ENCODE measurements around the gene IGF2BP2. TPM values are rescaled to one million over a fixed set of nuclear protein-coding genes. Genes with fewer than 3 reads are reported as not detected.

IGF2BP2 gene
- total and polyA plus RNA-seq, 4 donors: 0.18 to 17.5 (median 6.1) TPM

DNA sequence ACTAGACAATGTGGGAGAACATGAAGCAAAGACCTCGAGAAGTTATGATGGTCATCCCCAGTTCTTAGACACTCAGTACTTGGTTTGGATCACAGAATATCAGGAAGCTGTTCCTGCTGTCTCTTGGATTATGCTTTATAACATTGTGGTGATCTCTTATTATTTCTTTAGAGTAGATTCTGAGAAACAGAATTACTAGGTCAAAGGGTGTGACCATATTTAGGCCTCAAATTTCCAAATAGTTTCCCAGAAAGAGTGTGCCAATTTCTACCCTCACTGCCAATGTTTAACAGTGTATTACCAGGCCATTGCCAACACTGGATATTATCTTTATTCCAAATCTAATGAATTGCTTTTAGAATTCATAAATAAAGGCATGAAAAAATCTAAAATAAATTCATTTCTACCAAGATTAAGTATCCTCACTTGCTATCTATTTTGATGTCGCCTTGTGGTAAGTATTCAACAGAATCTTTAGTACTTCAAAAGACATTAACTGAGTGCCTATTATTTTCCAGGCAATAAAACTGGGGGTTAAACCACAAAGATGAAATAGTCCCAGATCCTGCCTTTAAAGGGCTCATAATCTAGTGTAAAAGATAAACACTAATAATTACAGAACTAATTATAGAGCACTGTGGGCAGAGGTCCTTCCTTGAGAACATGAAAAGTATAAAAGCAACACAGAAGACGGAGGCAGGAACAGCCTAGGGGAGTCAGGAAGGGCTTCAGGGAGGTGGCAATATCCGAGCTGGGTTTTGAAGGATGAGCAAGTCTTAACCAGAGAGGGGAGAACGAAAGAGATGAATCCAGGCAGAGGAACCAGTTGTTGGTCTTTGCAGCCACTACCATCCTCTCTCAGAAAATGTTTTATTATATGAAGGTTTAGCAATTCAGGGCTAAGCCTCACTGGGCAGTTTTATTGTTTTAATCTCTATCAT, 86.8 kb downstream of the IGF2BP2 start:
- Histone ChIP-seq H3K27me3 (ENCODE audit: control insufficient read depth in 1 of 2, insufficient read depth in 2 of 2, low read length in 1 of 2) (no peaks in the 10 kb centered on the region), H3K9me3 (ENCODE audit: control insufficient read depth, low read length) (no peaks in the 10 kb centered on the region), H3K36me3 (ENCODE audit: control insufficient read depth in 1 of 2, insufficient read depth in 2 of 2, low read length in 1 of 2) (no peaks in the 10 kb centered on the region), H3K27ac (ENCODE audit: low read depth in 1 of 2, low read length in 2 of 2) (no peak overlapping the region), H3K4me1 (ENCODE audit: control insufficient read depth in 1 of 2, insufficient read depth in 2 of 2, low read length in 2 of 2) (no peaks in the 10 kb centered on the region), H3K4me3 (ENCODE audit: low read length in 2 of 2) (no peak overlapping the region)
- intact Hi-C loops (cut with DNase I): no loop called here
- DNase-seq (no peak), ATAC-seq (ENCODE audit: low FRiP score) (no peak)
- 89 to 93% methylated on average over 5 of the region's 5 CpGs for WGBS, 2 donors

DNA sequence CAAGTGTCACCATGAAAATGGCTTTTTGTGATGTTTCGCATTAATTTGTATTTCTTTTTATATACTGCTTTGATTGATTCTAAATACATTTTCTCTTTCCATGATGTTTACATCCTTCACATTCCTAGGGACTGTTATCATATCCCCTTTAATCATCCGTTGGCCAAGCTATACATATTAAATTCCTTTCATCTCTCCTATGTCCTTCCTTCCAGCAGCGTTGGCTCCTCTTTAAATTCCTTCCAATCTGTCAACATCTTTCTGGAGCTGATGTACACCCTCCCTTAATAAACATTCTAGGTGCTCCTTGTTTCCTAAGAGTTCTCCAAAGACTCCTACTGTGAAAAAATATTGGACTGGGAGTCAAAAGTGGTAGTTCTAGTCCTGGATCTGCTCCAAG, 87.8 kb downstream of the IGF2BP2 start:
- 54 to 72% methylated on average over 3 of the region's 3 CpGs for WGBS, 2 donors
- no peak for ATAC-seq (ENCODE audit: low FRiP score)
- intact Hi-C loops (cut with DNase I): no loop called here

GRCh38 chr3:185734725-185735096, 90.1 kb downstream of the IGF2BP2 start:
- H3K9me3 ChIP-seq (ENCODE audit: control insufficient read depth, low read length): no peaks in the 10 kb centered on the region
- intact Hi-C loops (cut with DNase I): no loop called here
- H3K27me3 ChIP-seq (ENCODE audit: control insufficient read depth in 1 of 2, insufficient read depth in 2 of 2, low read length in 1 of 2): no peaks in the 10 kb centered on the region
- H3K4me1 ChIP-seq (ENCODE audit: control insufficient read depth in 1 of 2, insufficient read depth in 2 of 2, low read length in 2 of 2): no peaks in the 10 kb centered on the region
- DNase-seq: no peak
- H3K36me3 ChIP-seq (ENCODE audit: control insufficient read depth in 1 of 2, insufficient read depth in 2 of 2, low read length in 1 of 2): no peaks in the 10 kb centered on the region
- no peak for ATAC-seq (ENCODE audit: low FRiP score)
- WGBS, 2 donors: 68 to 71% methylated on average over 4 of the region's 4 CpGs
- no peak overlapping the region for H3K4me3 ChIP-seq (ENCODE audit: low read length in 2 of 2)
- H3K27ac ChIP-seq (ENCODE audit: low read depth in 1 of 2, low read length in 2 of 2): no peak overlapping the region

More for the DNA sequence above, 87.8 kb downstream of the IGF2BP2 start:
- no peak overlapping the region for H3K27ac ChIP-seq (ENCODE audit: low read depth in 1 of 2, low read length in 2 of 2)
- no peaks in the 10 kb centered on the region for H3K4me1 ChIP-seq (ENCODE audit: control insufficient read depth in 1 of 2, insufficient read depth in 2 of 2, low read length in 2 of 2)
- no peak for DNase-seq
- no peaks in the 10 kb centered on the region for H3K9me3 ChIP-seq (ENCODE audit: control insufficient read depth, low read length)
- no peaks in the 10 kb centered on the region for H3K36me3 ChIP-seq (ENCODE audit: control insufficient read depth in 1 of 2, insufficient read depth in 2 of 2, low read length in 1 of 2)
- no peaks in the 10 kb centered on the region for H3K27me3 ChIP-seq (ENCODE audit: control insufficient read depth in 1 of 2, insufficient read depth in 2 of 2, low read length in 1 of 2)
- no peak overlapping the region for H3K4me3 ChIP-seq (ENCODE audit: low read length in 2 of 2)

GRCh38 chr3:185733980-185734724, 90.7 kb downstream of the IGF2BP2 start:
- H3K27ac ChIP-seq (ENCODE audit: low read depth in 1 of 2, low read length in 2 of 2): no peak overlapping the region
- DNase-seq: no peak
- intact Hi-C loops (cut with DNase I): no loop called here
- no peak for ATAC-seq (ENCODE audit: low FRiP score)
- no peaks in the 10 kb centered on the region for H3K4me1 ChIP-seq (ENCODE audit: control insufficient read depth in 1 of 2, insufficient read depth in 2 of 2, low read length in 2 of 2)
- H3K36me3 ChIP-seq (ENCODE audit: control insufficient read depth in 1 of 2, insufficient read depth in 2 of 2, low read length in 1 of 2): no peaks in the 10 kb centered on the region
- 76 to 77% methylated on average over 10 of the region's 10 CpGs for WGBS, 2 donors
- H3K4me3 ChIP-seq (ENCODE audit: low read length in 2 of 2): no peak overlapping the region
- H3K9me3 ChIP-seq (ENCODE audit: control insufficient read depth, low read length): no peaks in the 10 kb centered on the region
- H3K27me3 ChIP-seq (ENCODE audit: control insufficient read depth in 1 of 2, insufficient read depth in 2 of 2, low read length in 1 of 2): no peaks in the 10 kb centered on the region

GRCh38 chr3:185732782-185733181, 92.1 kb downstream of the IGF2BP2 start:
- Histone ChIP-seq H3K27me3 (ENCODE audit: control insufficient read depth in 1 of 2, insufficient read depth in 2 of 2, low read length in 1 of 2) (no peaks in the 10 kb centered on the region), H3K27ac (ENCODE audit: low read depth in 1 of 2, low read length in 2 of 2) (no peak overlapping the region), H3K9me3 (ENCODE audit: control insufficient read depth, low read length) (no peaks in the 10 kb centered on the region), H3K4me1 (ENCODE audit: control insufficient read depth in 1 of 2, insufficient read depth in 2 of 2, low read length in 2 of 2) (no peaks in the 10 kb centered on the region), H3K36me3 (ENCODE audit: control insufficient read depth in 1 of 2, insufficient read depth in 2 of 2, low read length in 1 of 2) (no peaks in the 10 kb centered on the region), H3K4me3 (ENCODE audit: low read length in 2 of 2) (no peak overlapping the region)
- intact Hi-C loops (cut with DNase I): no loop called here
- ATAC-seq (ENCODE audit: low FRiP score): no peak
- WGBS, 2 donors: 40 to 61% methylated on average over 1 of the region's 1 CpG
- no peak for DNase-seq

DNA sequence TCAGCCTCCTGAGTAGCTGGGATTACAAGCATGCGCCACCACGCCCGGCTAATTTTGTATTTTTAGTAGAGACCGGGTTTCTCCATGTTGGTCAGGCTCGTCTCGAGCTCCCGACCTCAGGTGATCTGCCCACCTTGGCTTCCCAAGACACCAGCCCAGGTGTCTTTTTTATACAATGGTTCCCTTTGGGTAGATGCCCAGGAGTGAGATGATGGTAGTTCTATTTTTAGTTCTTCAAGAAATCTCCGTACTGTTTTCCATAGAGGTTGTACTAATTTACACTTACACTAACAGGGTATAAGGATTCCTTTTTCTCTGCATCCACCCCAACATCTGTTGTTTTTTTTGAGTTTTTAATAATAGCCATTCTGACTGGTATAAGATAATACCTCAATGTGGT, 94.3 kb downstream of the IGF2BP2 start:
- intact Hi-C loops (cut with DNase I): no loop called here
- no peaks in the 10 kb centered on the region for H3K4me1 ChIP-seq (ENCODE audit: control insufficient read depth in 1 of 2, insufficient read depth in 2 of 2, low read length in 2 of 2)
- WGBS, 2 donors: 87 to 89% methylated on average over 8 of the region's 8 CpGs
- H3K27ac ChIP-seq (ENCODE audit: low read depth in 1 of 2, low read length in 2 of 2): no peak overlapping the region
- no peak overlapping the region for H3K4me3 ChIP-seq (ENCODE audit: low read length in 2 of 2)
- H3K36me3 ChIP-seq (ENCODE audit: control insufficient read depth in 1 of 2, insufficient read depth in 2 of 2, low read length in 1 of 2): no peaks in the 10 kb centered on the region
- no peak for ATAC-seq (ENCODE audit: low FRiP score)
- DNase-seq: no peak
- H3K9me3 ChIP-seq (ENCODE audit: control insufficient read depth, low read length): no peaks in the 10 kb centered on the region
- H3K27me3 ChIP-seq (ENCODE audit: control insufficient read depth in 1 of 2, insufficient read depth in 2 of 2, low read length in 1 of 2): no peaks in the 10 kb centered on the region

- no peaks in the 10 kb centered on the region for H3K4me1 ChIP-seq (ENCODE audit: control insufficient read depth in 1 of 2, insufficient read depth in 2 of 2, low read length in 2 of 2)
- 57 to 65% methylated on average over 7 of the region's 7 CpGs for WGBS, 2 donors
- DNase-seq: no peak
- H3K27me3 ChIP-seq (ENCODE audit: control insufficient read depth in 1 of 2, insufficient read depth in 2 of 2, low read length in 1 of 2): no peaks in the 10 kb centered on the region
- intact Hi-C loops (cut with DNase I): no loop called here
- H3K36me3 ChIP-seq (ENCODE audit: control insufficient read depth in 1 of 2, insufficient read depth in 2 of 2, low read length in 1 of 2): no peaks in the 10 kb centered on the region
- no peak overlapping the region for H3K4me3 ChIP-seq (ENCODE audit: low read length in 2 of 2)
- peaks cover 3% of the 10 kb centered on the region for H3K9me3 ChIP-seq (ENCODE audit: control insufficient read depth, low read length)
- no peak overlapping the region for H3K27ac ChIP-seq (ENCODE audit: low read depth in 1 of 2, low read length in 2 of 2)
- no peak for ATAC-seq (ENCODE audit: low FRiP score)
Measured at GRCh38 chr3:185729337-185730055, 95.3 kb downstream of the IGF2BP2 start.

DNA sequence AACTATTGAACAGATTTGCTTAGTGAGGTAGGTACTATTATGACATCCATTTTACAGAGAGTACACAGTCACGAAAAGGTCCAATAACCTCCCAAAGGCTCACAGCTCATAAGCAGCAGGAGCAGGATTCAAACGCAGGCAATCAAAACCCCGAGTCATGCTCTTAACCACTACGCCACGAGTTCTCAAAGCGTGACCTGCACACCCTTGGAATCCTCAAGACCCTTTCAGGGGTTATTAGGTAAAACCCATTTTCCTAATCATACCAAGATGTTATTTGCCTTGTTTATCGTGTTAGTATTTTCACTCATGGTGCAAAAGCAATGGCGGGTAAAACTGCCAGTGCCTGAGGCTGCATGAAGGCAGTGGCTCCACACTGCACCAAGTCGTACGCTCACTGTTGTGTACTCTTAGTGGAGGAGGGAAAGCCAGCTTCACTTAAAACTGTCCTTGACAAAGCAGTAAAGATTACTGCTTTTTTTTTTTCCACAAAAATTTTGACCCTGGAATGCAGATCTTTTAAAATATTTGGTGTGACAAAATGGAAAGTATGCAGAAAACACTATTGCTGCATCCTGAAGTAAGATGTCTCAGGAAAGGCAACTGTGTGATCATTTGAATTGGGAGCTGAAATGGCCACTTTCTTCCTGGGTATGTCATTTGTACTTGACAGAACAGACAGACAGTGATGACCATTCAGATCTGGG, 96.1 kb downstream of the IGF2BP2 start:
- Histone ChIP-seq H3K27me3 (ENCODE audit: control insufficient read depth in 1 of 2, insufficient read depth in 2 of 2, low read length in 1 of 2) (no peaks in the 10 kb centered on the region), H3K4me1 (ENCODE audit: control insufficient read depth in 1 of 2, insufficient read depth in 2 of 2, low read length in 2 of 2) (no peaks in the 10 kb centered on the region), H3K9me3 (ENCODE audit: control insufficient read depth, low read length) (peaks cover 3% of the 10 kb centered on the region), H3K36me3 (ENCODE audit: control insufficient read depth in 1 of 2, insufficient read depth in 2 of 2, low read length in 1 of 2) (no peaks in the 10 kb centered on the region), H3K27ac (ENCODE audit: low read depth in 1 of 2, low read length in 2 of 2) (no peak overlapping the region), H3K4me3 (ENCODE audit: low read length in 2 of 2) (no peak overlapping the region)
- intact Hi-C loops (cut with DNase I): no loop called here
- ATAC-seq (ENCODE audit: low FRiP score) (no peak), DNase-seq (no peak)
- 86 to 89% methylated on average over 10 of the region's 10 CpGs for WGBS, 2 donors
